NCI-H1694 (cell line): Measurements from ENCODE around the gene C11orf87.

Source experiments
- DNase-seq: peaks from one replicate; lab custom pipeline; 2025; lab: John Stamatoyannopoulos, UW

Gene C11orf87

GRCh38 chr11:109421981-109422869 is at the start of gene C11orf87:
Gene C11orf87, plus strand, starts transcription at chr11:109422190. Its CDS starts 1,444 bp downstream, at chr11:109423634.
- no peak for DNase-seq

DNA sequence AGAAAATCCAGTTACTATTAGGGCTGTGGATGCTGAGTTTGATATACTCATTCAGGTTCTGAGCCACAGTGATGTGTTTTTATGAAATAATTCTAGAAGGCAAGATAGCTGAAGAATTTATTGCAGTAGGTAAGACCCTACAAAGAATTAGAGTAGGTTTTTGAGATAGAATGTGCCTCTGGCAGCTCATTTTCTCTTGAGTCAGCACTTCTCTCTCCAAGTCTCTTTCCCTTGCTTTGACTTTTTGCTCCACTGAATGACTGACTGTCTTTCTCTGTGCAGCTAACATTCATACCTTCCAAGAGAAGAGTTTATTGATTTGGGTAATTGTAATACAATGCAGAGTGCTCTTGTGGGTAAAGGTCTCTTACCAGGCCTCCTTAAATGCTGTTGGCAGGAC is 48.0 kb upstream of the C11orf87 start:
- no peak for DNase-seq

DNA sequence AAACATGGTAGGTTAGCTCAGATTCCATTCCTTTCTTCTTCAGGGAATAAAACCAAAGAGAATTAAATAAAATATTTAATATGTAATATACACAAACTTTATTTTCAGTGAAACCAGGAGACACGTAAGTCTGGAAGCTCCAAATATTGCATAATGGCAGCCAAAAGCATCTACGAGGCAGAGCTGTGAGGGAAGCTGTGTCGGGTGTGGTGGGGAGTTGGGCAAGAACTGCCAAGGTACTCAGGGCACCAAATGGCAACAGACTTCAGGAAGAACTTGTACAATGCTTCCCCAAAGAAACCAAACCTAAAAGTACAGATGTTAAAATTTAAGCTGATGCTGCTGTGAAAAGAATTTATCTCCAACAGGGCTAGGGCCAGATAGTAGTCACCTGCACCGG is 47.5 kb upstream of the C11orf87 start:
- no peak for DNase-seq

DNA sequence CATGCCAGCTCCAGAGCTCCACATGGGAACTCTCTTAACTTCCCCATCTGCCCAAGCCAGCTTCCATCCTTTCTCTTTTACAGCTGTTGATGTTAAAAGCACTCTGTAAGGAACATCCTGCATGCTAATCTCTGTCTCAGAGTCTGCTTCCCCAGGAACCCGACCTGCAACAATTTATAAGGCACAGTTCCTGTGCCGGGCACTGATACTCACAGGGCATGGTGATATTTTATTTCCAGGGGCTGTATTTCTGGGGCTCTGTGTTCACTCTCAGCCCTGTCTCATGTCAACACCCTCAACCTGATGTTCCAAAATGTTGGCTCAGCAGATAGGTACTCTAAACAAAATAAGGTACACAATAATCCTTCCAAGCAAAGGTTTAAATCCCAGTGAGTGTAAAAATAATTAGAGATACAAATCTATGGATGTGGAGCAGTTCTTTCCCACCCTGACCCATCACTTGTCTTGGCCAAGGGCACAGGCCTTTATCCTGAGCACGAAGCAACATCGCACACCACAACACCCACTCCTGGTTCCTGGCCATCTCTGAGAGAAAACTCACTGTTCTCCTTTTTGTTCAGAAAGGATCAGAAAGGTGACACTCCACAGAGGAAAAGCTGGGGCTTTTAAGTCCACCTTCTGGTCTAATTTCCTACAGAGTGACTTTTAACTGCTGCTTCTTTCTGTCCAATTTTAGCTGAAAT is 44.8 kb upstream of the C11orf87 start:
- DNase-seq: no peak

- DNase-seq: no peak
These were observed 44.0 kb upstream of the C11orf87 start for GRCh38 chr11:109378034-109378433.

- no peak for DNase-seq
These were observed 38.7 kb upstream of the C11orf87 start for GRCh38 chr11:109383306-109383705.

DNA sequence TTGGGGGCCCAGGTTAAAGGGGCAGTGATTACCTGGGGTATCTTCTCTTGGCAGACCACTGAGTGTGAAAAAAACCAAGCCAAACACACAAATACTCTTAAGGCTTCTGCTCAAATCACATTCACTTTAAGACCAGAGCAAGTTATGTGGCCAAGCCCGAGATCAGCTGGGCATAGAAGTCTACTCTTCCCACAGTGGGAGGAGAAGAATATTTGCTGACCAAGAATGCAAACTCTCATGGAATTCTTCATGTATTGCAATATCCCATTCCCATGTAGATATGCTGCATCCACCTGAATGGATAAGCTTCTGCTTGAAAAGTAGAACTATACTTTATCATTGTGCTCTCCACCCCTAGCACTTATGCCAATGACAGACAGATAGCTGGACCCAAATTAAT is 37.1 kb upstream of the C11orf87 start:
- DNase-seq: no peak

DNA sequence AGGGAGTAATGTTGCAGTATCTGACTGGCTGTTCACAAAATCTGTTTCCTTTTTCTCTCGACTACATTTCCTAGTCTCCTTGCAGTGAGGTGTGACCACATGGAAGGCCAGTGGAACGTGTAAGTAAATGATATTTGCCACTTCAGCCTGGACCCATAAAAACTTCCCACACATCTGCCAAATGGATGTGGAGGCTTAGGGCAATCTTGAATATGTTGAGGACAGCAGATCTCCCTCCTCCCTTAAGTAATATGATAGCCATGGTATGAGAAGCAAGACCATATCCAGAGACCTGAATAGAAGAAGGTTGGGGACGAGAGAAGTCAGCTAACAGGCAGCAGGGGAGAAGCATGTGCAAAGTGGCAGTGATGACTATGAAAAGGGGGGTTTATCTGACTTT is 33.0 kb upstream of the C11orf87 start:
- no peak for DNase-seq

DNA sequence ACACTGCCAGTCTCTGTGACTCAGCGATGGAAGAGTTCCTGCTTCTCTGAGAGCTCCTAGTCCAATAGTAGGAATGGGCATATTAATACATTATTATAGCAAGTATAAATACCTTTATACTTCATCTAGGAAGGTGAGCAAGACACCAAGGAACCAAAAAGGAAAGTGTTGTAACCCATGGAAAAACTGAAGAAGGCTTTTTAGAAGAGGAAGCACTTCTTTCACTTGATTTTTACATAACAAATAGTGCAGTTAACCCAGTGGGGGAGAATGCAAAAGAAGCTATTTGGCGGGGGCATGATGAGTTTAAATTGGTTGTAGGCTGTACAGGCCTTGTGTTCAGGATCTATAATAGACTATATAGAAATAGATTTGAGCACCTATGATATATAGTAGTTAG is 31.2 kb upstream of the C11orf87 start:
- DNase-seq: no peak

DNA sequence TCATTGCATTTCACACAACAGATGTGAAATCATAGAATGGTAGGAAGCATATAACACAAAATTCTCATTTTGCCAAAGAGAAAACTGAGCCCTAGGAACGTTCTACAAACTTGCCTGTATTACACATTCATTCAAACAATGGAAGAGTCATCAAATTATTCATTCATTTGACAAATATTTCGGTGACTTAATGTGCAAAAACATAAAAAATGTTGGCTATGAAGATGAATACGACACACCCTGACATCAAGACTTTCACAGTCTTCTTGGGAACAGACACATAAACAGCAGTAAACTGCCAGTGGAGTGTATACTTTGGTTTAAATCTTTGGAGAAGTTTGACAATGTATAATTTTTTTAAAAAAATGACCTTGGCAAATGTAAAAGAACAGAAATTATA is 20.4 kb upstream of the C11orf87 start:
- DNase-seq: no peak

DNA sequence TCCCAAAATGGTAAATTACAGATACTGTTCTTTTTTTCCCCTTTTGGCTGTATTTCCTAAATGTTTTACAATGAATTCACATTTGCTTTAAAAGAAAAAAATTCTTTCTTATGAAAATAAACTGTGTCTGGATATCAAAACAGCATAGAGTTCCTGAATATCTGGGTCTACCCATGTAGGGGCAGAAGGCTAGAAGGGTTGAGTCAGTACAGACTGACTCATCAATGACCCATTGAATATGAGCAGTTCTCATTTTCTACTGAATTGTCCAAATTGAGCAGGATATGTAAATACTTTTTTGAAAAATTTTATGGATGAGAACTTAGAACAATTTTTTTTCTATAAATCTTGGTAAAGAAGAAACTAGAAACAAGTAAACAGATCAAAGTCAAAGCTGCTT is 16.3 kb upstream of the C11orf87 start:
- DNase-seq: no peak

DNA sequence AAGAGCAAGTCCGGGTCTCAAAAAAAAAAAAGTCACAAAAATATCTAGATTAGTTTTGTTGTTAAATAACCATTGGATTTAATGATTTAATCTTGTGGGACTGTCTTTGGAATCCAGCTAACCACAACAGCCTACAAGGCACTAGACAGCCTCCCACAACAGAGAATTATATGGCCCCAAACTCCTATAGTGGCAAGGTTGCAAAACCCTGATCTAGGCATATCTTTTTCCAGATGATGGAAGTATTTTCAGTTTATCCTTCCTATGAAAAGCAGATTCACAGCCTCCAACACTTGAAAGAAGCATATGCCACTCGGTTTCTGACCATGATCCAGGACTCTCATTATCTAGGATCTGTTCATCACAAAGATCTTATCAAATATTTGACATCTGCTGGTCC is 5.4 kb upstream of the C11orf87 start:
- DNase-seq: no peak

DNA sequence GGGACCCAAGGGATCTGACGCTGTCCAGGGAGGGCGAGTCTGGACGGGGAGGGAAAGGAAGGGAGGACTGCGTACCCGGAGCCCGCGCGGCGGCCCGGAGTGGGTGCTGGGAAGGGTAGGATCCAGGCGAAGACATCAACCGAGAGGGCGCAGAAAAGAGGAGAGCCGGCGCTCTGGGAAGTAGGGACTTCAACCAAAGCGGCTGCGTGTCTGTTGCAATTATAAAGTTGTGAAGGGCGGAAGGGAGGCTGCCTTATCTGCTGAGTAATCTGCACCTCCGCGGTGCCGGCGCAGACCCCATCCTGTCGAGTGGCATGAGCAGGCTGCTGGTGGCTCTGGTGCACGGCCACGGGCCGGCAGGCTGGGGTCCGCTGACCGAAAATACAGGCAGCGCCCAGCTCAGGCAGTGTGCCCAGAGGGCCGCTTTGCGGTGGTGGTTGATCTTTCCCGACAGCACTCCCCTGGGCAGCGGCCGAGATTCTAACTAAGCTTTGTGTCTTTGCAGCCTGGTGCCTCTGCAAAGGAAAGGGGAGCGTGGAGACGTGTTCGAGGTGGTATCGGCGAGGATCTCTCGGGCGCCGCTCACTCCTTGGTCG is 978 bp downstream of the C11orf87 start:
- no peak for DNase-seq

DNA sequence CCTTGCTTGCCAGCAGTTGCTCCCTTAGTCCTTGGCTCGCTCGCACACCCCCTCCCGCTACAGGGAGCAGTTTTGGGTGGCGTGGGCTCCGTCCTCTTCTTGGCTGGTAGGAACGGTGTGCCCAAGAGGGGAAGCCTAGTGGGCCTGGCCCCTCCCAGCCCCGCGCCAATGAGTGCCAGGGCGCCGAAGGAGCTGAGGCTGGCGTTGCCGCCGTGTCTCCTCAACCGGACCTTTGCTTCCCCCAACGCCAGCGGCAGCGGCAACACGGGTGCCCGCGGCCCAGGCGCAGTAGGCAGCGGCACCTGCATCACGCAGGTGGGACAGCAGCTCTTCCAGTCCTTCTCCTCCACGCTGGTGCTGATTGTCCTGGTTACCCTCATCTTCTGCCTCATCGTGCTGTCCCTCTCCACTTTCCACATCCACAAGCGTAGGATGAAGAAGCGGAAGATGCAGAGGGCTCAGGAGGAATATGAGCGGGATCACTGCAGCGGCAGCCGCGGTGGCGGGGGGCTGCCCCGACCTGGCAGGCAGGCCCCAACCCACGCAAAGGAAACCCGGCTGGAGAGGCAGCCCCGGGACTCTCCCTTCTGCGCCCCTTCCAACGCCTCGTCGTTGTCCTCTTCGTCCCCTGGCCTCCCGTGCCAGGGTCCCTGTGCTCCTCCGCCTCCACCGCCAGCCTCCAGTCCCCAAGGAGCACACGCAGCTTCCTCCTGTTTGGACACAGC is 1.6 kb downstream of the C11orf87 start:
- no peak for DNase-seq

GRCh38 chr11:109424901-109425300 is 2.9 kb downstream of the C11orf87 start:
- DNase-seq: no peak

DNA sequence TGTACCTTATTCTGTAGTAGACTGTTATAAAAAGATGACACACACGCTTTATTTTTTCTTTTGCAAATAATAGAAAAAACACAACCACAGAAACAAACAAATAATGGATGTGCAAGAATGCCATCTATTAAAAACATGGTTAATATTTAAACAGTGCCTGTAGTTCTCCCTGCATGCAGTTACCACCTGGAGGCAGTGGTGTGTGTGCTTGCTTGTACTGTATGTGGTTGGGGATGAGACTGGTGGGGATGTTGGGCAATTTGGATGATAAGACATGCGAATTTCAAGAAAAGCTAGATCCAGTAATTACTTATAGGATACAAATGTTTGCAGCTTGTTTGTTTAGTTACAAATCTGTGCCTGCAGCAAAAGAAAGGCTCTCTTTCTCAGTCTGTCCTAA is 3.6 kb downstream of the C11orf87 start:
- no peak for DNase-seq

DNA sequence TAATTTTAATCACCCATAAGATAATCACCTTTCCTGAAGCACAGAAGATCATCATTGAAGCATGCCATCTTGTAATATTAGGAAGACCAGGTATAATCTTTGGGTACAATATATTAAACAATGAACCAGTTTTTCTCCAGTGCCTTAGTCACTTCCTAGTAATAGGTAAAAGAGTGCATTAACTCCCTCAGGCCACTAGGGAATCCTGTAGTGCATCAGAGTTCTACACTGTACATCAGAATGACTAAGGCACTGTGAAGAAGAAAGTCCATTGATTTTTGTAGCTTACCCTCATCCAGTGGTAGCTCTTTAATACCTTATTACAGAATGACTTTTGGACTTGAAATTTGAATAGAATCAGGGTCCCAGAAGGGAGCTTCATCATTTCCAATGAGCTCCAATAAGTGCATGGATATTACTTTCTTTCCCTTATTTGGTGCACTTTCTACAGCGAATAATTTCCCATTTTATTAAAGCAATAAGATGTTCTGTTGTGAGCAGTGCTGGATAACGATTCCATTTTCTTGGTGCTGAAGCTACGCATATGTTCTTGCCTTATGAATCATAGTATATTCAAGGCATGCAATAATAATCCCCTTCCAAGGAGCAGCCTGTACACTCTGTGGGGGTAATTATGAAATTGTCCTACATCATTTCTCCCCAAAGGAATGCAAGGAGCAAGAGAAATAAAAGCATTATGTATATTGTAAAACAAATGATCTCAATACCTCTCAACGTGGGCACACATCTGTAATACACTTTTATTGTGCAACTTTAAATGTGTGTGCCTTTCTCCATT is 4.7 kb downstream of the C11orf87 start:
- no peak for DNase-seq

GRCh38 chr11:109432105-109432504 is 10.1 kb downstream of the C11orf87 start:
- no peak for DNase-seq

GRCh38 chr11:109433753-109434256 is 11.8 kb downstream of the C11orf87 start:
- DNase-seq: no peak

DNA sequence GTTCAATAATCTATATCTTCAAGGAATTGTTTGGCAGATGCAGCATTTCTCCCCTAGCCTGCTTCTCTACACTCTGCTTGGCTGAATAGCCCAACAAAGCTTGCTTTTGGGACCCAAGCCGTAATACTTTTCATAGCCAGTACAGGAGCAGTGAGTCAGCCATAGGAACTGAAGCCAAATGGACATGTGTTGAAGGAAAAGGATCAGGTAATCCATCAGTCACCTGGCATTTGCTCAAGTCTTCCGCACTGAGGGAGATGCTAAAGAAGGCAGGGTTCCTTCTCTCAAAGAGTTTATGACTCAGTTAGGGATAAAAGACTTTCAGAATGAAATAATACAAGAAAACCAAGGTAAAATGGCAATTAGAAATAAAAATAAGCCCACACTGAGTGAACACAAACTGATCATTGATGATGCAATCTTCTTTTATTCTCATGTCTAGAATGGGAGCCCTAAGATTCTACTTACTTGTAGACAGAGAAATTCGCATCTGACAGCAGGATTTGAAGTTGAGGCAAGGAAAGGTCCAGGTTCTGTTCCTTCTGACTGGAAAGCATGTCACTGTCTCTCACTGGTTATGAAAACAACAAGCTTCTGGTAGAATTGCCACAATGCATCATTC is 13.2 kb downstream of the C11orf87 start:
- no peak for DNase-seq

DNA sequence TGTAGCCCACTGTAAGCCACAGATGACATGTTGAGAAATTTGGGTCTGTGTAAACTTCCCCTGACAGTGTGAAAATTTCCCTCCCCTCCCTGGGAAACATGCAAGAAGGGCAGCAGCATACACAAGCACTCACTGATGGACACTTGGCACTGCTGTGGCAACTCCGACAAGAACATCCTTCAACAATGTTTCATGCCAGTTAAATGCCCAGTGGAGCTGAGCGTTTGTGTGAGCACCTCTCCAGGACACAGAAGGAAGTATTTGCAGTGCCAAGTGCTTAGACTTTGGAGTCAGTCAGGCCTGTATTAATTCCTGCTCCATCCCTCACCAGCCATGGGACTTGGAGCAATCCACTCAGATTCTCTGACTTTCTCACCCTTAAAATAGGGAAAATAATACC is 17.7 kb downstream of the C11orf87 start:
- DNase-seq: no peak
